Upper lobe of left lung (tissue), 4 donors: Measurements from ENCODE around the gene RC3H2.

Experiments used
- CTCF ChIP-seq, 6 experiments: fragments of 450-650 bp in 4 of 6; fragments of 200-600 bp in 2 of 6; sonication (generic) in 2 of 6; IDR thresholded peaks; one replicate each; pipeline ENCODE4 v1.5.1; 2016 to 2019; ENCODE audit warnings: antibody characterized with exemption in 6 of 6
- EP300 ChIP-seq, 4 donors: sonication (generic); formaldehyde crosslinking; IDR thresholded peaks; one replicate each; pipeline ENCODE4 v1.5.1; 2017; ENCODE audit warnings: antibody characterized with exemption in 4 of 4, control low read depth in 2 of 4

GRCh38 chr9:122875523-122875922 is 29.6 kb downstream of the RC3H2 start:
- TF ChIP-seq CTCF (IDR thresholded peaks at IDR 0.05): no peak
- no peak for TF ChIP-seq EP300 (IDR thresholded peaks at IDR 0.05)
